NCI-H345 treated with DMSO at 0.1 percent for 48 hours (cell line): ENCODE data around the gene XRN2.
"Not testable (repeated sequence)": the region's sequence is repeated elsewhere in the genome, so short reads cannot be mapped to it uniquely, and the experiment has no call there.

Source experiments
- DNase-seq: peaks from one replicate; lab custom pipeline; 2025; ENCODE audit not compliant: unreplicated experiment; lab: John Stamatoyannopoulos, UW

Gene XRN2

GRCh38 chr20:21423712-21424111 is 120.6 kb downstream of the XRN2 start:
- not testable (repeated sequence) for DNase-seq

- DNase-seq = no peak
Measured at GRCh38 chr20:21424846-21425245, 121.7 kb downstream of the XRN2 start.

- DNase-seq = no peak
Measured at GRCh38 chr20:21430020-21430419, 126.9 kb downstream of the XRN2 start.

- no peak for DNase-seq
Measured at GRCh38 chr20:21432911-21433310, 129.8 kb downstream of the XRN2 start.

- DNase-seq = no peak
Measured at GRCh38 chr20:21433329-21433890, 130.3 kb downstream of the XRN2 start.

- DNase-seq = no peak
Measured at GRCh38 chr20:21435576-21435975, 132.4 kb downstream of the XRN2 start.

GRCh38 chr20:21436205-21436604 is 133.1 kb downstream of the XRN2 start:
- DNase-seq = no peak

- DNase-seq = no peak
Measured at GRCh38 chr20:21437248-21437647, 134.1 kb downstream of the XRN2 start.

- DNase-seq = no peak
Measured at GRCh38 chr20:21437816-21438215, 134.7 kb downstream of the XRN2 start.
